ENCODE data around the gene TMEM61.

DNA sequence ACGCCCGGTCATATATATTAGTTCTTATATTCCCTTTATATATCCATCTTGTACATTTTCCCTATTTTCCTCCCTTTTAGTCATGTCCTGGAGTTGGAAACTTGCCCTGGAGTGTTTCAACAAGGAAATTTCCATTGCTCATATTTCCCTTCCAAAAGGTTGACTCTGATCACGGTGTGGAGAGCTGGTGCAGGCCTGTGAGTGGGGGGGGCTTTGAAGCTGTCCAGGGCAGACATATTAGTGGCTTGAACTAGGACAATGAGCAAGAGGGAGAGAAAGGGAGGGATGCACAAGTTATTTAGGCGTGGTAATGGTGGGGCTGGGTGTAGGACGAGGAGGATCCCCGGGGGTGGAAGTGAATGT is 30.4 kb upstream of the TMEM61 start:
- TF ChIP-seq CTCF (IDR thresholded peaks at IDR 0.05) (no peak), SMC3 (IDR thresholded peaks at IDR 0.05; ENCODE audit: low read depth, low read length) (no peak), MXI1 (IDR thresholded peaks at IDR 0.05; ENCODE audit: low read depth, low read length) (no peak), REST (IDR thresholded peaks at IDR 0.05; ENCODE audit: low read depth, low read length) (no peak)
- TF ChIP-seq, protein P1, sequence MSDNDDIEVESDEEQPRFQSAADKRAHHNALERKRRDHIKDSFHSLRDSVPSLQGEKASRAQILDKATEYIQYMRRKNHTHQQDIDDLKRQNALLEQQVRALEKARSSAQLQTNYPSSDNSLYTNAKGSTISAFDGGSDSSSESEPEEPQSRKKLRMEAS (IDR thresholded peaks at IDR 0.05; ENCODE audit: low read depth), result no peak

Measured in SK-N-SH (cell line).